HEK293 (cell line): ENCODE measurements around the gene SEPTIN12.

Source experiments
- CTCF ChIA-PET: fragments of 350-600 bp; formaldehyde crosslinking; extraction: SDS; loops from one replicate; lab custom pipeline; 2021; ENCODE audit warnings: antibody characterized with exemption; lab: Yijun Ruan, JAX
- POLR2A ChIA-PET: fragments of 300-600 bp; formaldehyde crosslinking; extraction: SDS; loops from one replicate; lab custom pipeline; 2020; ENCODE audit warnings: antibody characterized with exemption, inconsistent platforms; lab: Yijun Ruan, JAX
- H3K27ac ChIP-seq: fragments of 200-500 bp; sonication (Bioruptor generic); 2 replicates; pipeline ENCODE4 v1.5.1; 2014; ENCODE audit warnings: low read depth, low read length, control low read depth, inconsistent platforms; ENCODE audit errors: extremely low read depth
- H3K36me3 ChIP-seq, 2 experiments: fragments of 200-500 bp in 1 of 2; sonication (Bioruptor generic) in 1 of 2; 1 replicate in 1 of 2; 2 replicates in 1 of 2; pipeline ENCODE4 v1.5.1; 2014 to 2017; ENCODE audit warnings: inconsistent platforms in 2 of 2, low read length in 2 of 2; ENCODE audit not compliant: control insufficient read depth in 2 of 2, insufficient read depth in 1 of 2
- H3K4me1 ChIP-seq: fragments of 200-500 bp; sonication (Bioruptor generic); 2 replicates; pipeline ENCODE4 v1.5.1; 2014; ENCODE audit warnings: mild to moderate bottlenecking, low read length, inconsistent platforms; ENCODE audit not compliant: control insufficient read depth, insufficient read depth
- H3K4me3 ChIP-seq: 2 replicates; pipeline ENCODE4 v1.5.1; 2011; ENCODE audit warnings: low read depth, mild to moderate bottlenecking, control low read depth, low read length, moderate library complexity
- H3K9me3 ChIP-seq: fragments of 200-500 bp; sonication (Bioruptor generic); 2 replicates; pipeline ENCODE4 v1.5.1; 2014; ENCODE audit warnings: low read depth, low read length, inconsistent platforms; ENCODE audit not compliant: control insufficient read depth, insufficient read depth
- KLF10 ChIP-seq: fragments of 450-650 bp; IDR thresholded peaks from 2 replicates; pipeline ENCODE4 v1.5.1; 2018; ENCODE audit warnings: missing biosample characterization, mild to moderate bottlenecking, missing genetic modification characterization
- ZNF138 ChIP-seq: fragments of 450-650 bp; formaldehyde crosslinking; IDR thresholded peaks from 2 replicates; pipeline ENCODE4 v1.5.1; 2016; ENCODE audit warnings: missing biosample characterization, missing genetic modification characterization, borderline replicate concordance
- ZNF202 ChIP-seq: fragments of 450-650 bp; formaldehyde crosslinking; IDR thresholded peaks from 2 replicates; pipeline ENCODE4 v1.5.1; 2016; ENCODE audit warnings: missing biosample characterization, missing genetic modification characterization, borderline replicate concordance
- ZNF211 ChIP-seq: fragments of 450-650 bp; formaldehyde crosslinking; IDR thresholded peaks from 2 replicates; pipeline ENCODE4 v1.5.1; 2016; ENCODE audit warnings: low read depth, missing biosample characterization, missing genetic modification characterization
- ZNF366 ChIP-seq: fragments of 450-650 bp; formaldehyde crosslinking; conservative IDR thresholded peaks from 2 replicates; pipeline ENCODE4 v1.5.1; 2016; ENCODE audit warnings: missing biosample characterization, missing genetic modification characterization
- ZNF416 ChIP-seq: fragments of 450-650 bp; formaldehyde crosslinking; IDR thresholded peaks from 2 replicates; pipeline ENCODE4 v1.5.1; 2016; ENCODE audit warnings: missing biosample characterization, missing genetic modification characterization
- ZNF560 ChIP-seq: fragments of 450-650 bp; formaldehyde crosslinking; IDR thresholded peaks from 2 replicates; pipeline ENCODE4 v1.5.1; 2017; ENCODE audit warnings: missing biosample characterization, missing genetic modification characterization, borderline replicate concordance
- ZNF596 ChIP-seq: fragments of 450-650 bp; IDR thresholded peaks from 2 replicates; pipeline ENCODE4 v1.5.0; 2018; ENCODE audit warnings: missing biosample characterization, mild to moderate bottlenecking, missing genetic modification characterization, moderate library complexity
- ZNF623 ChIP-seq: fragments of 450-650 bp; formaldehyde crosslinking; IDR thresholded peaks from 2 replicates; pipeline ENCODE4 v1.5.1; 2016; ENCODE audit warnings: missing biosample characterization, missing genetic modification characterization
- ZNF654 ChIP-seq: fragments of 450-650 bp; formaldehyde crosslinking; IDR thresholded peaks from 2 replicates; pipeline ENCODE4 v1.5.1; 2016; ENCODE audit warnings: low read depth, missing biosample characterization, missing genetic modification characterization
- ZNF747 ChIP-seq: fragments of 450-650 bp; formaldehyde crosslinking; IDR thresholded peaks from 2 replicates; pipeline ENCODE4 v1.5.1; 2016; ENCODE audit warnings: missing biosample characterization, missing genetic modification characterization
- ZNF792 ChIP-seq: fragments of 450-650 bp; formaldehyde crosslinking; IDR thresholded peaks from 2 replicates; pipeline ENCODE4 v1.5.1; 2016; ENCODE audit warnings: missing biosample characterization, missing genetic modification characterization
- ZNF837 ChIP-seq: fragments of 450-650 bp; formaldehyde crosslinking; IDR thresholded peaks from 2 replicates; pipeline ENCODE4 v1.5.1; 2016; ENCODE audit warnings: missing biosample characterization, missing genetic modification characterization
- ZSCAN23 ChIP-seq: fragments of 450-650 bp; formaldehyde crosslinking; IDR thresholded peaks from 2 replicates; pipeline ENCODE4 v1.5.1; 2016; ENCODE audit warnings: missing biosample characterization, missing genetic modification characterization
- TF ChIP-seq, protein P1 (sequence below): fragments of 450-650 bp; formaldehyde crosslinking; IDR thresholded peaks from 2 replicates; pipeline ENCODE4 v1.5.1; 2016; ENCODE audit warnings: missing biosample characterization, missing genetic modification characterization
- TF ChIP-seq, protein P2 (sequence below): fragments of 450-650 bp; IDR thresholded peaks from 2 replicates; pipeline ENCODE4 v1.5.1; 2018; ENCODE audit warnings: missing biosample characterization, missing genetic modification characterization
- TF ChIP-seq, protein P3 (sequence below): fragments of 450-650 bp; formaldehyde crosslinking; conservative IDR thresholded peaks from 2 replicates; pipeline ENCODE4 v1.5.1; 2016; ENCODE audit warnings: low read depth, missing biosample characterization, missing genetic modification characterization
- TF ChIP-seq, protein P4 (sequence below): fragments of 450-650 bp; formaldehyde crosslinking; IDR thresholded peaks from 2 replicates; pipeline ENCODE4 v1.5.1; 2016; ENCODE audit warnings: missing biosample characterization, missing genetic modification characterization

The SEPTIN12 gene

DNA sequence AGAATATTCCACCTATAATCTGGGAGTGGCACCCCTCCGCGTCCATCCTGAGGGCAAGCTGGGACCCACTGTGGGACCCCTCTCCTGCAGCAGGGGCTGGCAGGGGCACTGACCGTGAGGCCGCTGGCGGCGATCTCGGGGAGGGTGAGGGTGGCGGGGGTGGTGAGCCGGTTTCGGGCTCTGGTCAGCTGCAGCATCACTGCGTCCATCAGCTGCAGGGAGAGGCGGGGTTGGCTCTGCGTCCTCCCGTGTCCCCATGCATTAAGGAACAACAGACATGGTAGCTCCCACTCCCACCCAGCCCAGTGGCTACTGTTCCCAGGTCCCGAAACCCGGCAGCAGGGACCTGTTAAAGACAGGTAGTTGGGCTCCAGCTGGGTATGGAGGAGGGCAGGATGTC is 10.3 kb upstream of the SEPTIN12 start:
- TF ChIP-seq, protein P1, sequence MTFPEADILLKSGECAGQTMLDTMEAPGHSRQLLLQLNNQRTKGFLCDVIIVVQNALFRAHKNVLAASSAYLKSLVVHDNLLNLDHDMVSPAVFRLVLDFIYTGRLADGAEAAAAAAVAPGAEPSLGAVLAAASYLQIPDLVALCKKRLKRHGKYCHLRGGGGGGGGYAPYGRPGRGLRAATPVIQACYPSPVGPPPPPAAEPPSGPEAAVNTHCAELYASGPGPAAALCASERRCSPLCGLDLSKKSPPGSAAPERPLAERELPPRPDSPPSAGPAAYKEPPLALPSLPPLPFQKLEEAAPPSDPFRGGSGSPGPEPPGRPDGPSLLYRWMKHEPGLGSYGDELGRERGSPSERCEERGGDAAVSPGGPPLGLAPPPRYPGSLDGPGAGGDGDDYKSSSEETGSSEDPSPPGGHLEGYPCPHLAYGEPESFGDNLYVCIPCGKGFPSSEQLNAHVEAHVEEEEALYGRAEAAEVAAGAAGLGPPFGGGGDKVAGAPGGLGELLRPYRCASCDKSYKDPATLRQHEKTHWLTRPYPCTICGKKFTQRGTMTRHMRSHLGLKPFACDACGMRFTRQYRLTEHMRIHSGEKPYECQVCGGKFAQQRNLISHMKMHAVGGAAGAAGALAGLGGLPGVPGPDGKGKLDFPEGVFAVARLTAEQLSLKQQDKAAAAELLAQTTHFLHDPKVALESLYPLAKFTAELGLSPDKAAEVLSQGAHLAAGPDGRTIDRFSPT (tag by site-specific recombination), result no peak
- TF ChIP-seq ZNF837 (no peak), ZNF747 (tag by site-specific recombination) (no peak), ZNF623 (tag by site-specific recombination) (no peak), ZNF366 (tag by site-specific recombination) (no peak), ZNF792 (tag by site-specific recombination) (no peak), ZNF596 (tag by site-specific recombination) (no peak), ZSCAN23 (tag by site-specific recombination) (no peak), ZNF202 (tag by site-specific recombination) (no peak), ZNF416 (no peak), ZNF211 (tag by site-specific recombination) (no peak), KLF10 (no peak), ZNF654 (no peak), ZNF138 (no peak), ZNF560 (tag by site-specific recombination) (no peak)
- TF ChIP-seq, protein P2, sequence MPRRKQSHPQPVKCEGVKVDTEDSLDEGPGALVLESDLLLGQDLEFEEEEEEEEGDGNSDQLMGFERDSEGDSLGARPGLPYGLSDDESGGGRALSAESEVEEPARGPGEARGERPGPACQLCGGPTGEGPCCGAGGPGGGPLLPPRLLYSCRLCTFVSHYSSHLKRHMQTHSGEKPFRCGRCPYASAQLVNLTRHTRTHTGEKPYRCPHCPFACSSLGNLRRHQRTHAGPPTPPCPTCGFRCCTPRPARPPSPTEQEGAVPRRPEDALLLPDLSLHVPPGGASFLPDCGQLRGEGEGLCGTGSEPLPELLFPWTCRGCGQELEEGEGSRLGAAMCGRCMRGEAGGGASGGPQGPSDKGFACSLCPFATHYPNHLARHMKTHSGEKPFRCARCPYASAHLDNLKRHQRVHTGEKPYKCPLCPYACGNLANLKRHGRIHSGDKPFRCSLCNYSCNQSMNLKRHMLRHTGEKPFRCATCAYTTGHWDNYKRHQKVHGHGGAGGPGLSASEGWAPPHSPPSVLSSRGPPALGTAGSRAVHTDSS (tag by site-specific recombination), result no peak
- TF ChIP-seq, protein P3, sequence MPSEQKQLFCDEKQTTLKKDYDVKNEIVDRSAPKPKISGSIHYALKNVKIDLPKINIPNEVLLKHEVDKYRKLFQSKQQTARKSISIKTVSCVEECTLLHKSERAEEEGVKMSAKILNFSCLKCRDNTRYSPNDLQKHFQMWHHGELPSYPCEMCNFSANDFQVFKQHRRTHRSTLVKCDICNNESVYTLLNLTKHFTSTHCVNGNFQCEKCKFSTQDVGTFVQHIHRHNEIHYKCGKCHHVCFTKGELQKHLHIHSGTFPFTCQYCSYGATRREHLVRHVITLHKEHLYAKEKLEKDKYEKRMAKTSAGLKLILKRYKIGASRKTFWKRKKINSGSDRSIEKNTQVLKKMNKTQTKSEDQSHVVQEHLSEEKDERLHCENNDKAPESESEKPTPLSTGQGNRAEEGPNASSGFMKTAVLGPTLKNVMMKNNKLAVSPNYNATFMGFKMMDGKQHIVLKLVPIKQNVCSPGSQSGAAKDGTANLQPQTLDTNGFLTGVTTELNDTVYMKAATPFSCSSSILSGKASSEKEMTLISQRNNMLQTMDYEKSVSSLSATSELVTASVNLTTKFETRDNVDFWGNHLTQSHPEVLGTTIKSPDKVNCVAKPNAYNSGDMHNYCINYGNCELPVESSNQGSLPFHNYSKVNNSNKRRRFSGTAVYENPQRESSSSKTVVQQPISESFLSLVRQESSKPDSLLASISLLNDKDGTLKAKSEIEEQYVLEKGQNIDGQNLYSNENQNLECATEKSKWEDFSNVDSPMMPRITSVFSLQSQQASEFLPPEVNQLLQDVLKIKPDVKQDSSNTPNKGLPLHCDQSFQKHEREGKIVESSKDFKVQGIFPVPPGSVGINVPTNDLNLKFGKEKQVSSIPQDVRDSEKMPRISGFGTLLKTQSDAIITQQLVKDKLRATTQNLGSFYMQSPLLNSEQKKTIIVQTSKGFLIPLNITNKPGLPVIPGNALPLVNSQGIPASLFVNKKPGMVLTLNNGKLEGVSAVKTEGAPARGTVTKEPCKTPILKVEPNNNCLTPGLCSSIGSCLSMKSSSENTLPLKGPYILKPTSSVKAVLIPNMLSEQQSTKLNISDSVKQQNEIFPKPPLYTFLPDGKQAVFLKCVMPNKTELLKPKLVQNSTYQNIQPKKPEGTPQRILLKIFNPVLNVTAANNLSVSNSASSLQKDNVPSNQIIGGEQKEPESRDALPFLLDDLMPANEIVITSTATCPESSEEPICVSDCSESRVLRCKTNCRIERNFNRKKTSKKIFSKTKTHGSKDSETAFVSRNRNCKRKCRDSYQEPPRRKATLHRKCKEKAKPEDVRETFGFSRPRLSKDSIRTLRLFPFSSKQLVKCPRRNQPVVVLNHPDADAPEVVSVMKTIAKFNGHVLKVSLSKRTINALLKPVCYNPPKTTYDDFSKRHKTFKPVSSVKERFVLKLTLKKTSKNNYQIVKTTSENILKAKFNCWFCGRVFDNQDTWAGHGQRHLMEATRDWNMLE (tag by site-specific recombination), result no peak
- TF ChIP-seq, protein P4, sequence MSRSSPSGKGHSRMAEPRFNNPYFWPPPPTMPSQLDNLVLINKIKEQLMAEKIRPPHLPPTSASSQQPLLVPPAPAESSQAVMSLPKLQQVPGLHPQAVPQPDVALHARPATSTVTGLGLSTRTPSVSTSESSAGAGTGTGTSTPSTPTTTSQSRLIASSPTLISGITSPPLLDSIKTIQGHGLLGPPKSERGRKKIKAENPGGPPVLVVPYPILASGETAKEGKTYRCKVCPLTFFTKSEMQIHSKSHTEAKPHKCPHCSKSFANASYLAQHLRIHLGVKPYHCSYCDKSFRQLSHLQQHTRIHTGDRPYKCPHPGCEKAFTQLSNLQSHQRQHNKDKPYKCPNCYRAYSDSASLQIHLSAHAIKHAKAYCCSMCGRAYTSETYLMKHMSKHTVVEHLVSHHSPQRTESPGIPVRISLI, result no peak
- no peaks in the 10 kb centered on the region for H3K9me3 ChIP-seq
- H3K4me1 ChIP-seq, result peaks cover 3% of the 10 kb centered on the region; the same call in 1 of the 2 replicates
- H3K27ac ChIP-seq, result no peak overlapping the region
- ChIA-PET POLR2A (interaction anchor here (1.2 to 2.4 kb wide), 2 partner anchors 30 to 49 kb away, joined by 4 to 6 read pairs; partner anchors contain the start of genes GLYR1 and UBN1), CTCF (no interaction called here)
- H3K4me3 ChIP-seq, result no peak overlapping the region
- H3K36me3 ChIP-seq, result peaks cover 0 to 27% of the 10 kb centered on the region in 2 experiments; a peak in 1 of 3 replicates
